Epithelial cell of prostate (primary cell): Measurements from ENCODE around the gene CD93.

Experiments used
- DNase-seq: peaks from one replicate; pipeline ENCODE4 v3.0.0-alpha.2; 2011; ENCODE audit warnings: low read depth, low spot score
- H3K27ac ChIP-seq: fragments of 450-650 bp; 2 replicates; pipeline ENCODE4 v1.5.1; 2017; ENCODE audit warnings: mild to moderate bottlenecking

Gene CD93

DNA sequence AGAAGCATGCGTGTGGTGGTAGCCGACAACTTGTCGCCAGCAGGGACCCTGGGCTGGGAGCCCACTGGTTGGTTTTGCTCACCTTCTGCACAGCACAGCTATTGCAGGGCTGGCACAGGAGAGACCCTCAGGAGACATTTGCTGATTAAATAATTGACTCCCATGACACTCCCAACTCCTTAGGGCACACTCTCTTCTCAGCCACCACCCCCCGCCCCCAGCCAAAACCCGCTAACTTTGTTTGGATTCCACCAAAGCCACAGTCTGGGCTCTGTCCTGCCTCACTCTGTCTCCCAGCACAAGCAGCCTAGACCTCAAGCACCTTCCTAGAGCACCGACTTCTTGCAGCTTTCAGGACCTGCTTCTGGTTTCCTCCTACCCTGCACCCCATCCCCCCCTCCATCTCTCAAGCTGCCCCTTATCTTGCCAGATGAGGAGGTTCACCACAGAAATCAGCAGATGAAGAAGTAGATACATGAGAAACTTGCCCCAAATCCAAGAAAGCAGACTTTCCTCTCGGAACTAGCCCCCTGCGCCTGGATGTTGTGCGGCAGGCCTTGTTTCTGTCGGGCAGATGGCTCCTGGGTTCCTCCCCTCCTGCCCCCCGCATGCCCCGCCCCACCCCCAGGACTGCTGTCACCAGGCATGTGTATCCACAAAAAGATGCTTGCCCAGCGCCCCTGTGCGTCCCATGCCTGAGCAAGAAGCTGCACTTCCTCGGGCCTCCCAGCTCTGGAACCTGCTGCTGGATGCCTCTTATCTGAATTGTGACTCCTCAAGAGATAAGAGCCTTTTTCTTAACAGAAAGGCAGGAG lies 35.0 kb upstream of the CD93 start:
- DNase-seq: no peak
- no peak overlapping the region for H3K27ac ChIP-seq

DNA sequence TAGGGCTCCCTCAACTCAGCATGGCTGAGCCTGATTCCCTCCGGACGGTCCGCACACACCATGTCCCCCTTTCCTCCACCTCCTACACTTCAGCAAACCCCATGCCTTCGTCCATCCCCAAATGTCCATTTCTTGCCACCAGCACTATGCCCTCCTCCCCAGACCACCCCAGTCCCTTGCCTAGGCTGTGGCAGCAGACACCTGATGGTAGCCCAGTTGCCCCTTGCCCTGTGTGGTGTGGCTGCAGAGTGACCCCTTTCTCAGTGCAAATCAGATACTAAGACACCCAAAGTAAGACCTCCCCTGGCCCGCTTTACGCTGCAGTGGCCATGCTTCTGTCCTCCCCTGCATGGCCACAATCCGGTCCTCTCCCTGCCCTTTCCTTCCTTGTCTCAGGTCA lies 34.1 kb upstream of the CD93 start:
- H3K27ac ChIP-seq: no peak overlapping the region
- DNase-seq: no peak

DNA sequence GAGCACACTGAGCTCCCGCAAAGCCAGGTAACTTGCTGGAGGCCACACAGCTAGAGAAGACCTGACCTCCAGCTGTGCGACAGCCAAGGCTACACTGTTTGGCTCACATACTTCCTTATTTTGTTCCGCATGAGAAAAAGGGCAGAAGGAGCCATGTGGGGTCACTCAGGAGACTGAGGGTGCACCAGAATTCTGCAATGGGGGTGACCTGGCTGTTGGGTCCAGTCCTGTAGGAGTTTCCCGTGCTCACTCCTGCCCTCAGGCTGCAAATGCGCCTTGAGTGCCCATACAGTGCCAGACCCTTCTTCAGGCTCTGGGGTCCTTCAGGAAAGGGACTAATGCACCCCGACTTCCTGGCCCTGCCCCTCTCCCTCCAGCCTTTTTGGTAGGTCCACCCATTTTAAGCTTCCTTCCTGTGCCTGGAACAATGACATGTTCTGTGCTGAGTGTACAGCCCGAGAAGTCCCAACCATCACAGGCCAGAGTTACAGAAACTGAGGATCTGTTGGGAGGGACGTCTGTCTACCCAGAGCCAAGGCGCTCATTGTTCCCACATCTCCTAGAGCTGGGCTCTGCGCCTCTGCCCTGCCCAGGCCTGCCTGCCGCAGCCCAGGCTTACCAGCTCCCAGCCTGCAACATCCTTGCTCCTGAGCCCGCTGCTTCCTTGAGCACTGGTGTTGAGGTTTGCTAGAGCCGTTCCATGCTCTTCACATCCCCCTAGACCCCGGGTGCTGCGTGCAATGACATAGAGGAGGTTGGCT lies 33.5 kb upstream of the CD93 start:
- no peak for DNase-seq

DNA sequence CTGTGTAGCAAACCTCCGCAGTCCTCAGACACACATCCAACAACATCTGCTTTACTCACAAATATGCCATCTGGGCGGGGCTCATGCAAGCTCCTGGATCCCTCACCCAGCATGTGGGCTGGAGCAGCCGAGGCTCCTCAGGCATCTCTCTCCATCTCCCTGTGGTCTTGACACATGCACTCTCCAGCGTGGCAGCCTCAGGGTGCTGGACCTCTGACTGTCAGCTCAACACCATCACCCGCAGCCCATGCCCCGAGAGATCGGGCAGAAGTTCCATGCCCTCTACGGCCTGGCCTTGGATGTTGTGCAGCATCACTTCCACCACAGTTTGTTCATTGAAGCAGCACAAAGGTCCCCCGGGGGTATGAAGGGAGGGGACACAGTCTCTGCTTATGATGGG lies 32.6 kb upstream of the CD93 start:
- DNase-seq: no peak
- no peak overlapping the region for H3K27ac ChIP-seq

More for the DNA sequence above, 33.5 kb upstream of the CD93 start:
- H3K27ac ChIP-seq: no peak overlapping the region

DNA sequence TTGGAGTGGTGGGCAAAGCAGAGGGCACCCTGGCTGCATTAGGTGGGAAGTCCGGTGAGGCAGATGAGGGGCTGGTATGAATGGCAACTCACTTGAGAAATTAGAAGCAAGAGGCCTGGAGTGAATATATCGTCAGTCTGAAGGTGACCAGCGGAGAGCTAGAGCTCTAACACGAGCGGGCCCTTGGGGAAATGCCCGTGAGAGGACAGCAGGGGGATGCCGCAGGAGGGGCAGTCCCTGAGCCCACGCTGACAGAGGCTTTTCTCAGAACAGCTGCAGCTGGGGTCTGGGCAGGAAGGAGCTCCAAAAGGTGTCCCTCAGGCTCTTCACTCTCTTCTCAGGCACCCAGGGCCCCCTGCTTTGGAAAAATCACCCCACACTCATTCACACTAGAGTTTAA lies 32.0 kb upstream of the CD93 start:
- H3K27ac ChIP-seq: no peak overlapping the region
- DNase-seq: no peak

DNA sequence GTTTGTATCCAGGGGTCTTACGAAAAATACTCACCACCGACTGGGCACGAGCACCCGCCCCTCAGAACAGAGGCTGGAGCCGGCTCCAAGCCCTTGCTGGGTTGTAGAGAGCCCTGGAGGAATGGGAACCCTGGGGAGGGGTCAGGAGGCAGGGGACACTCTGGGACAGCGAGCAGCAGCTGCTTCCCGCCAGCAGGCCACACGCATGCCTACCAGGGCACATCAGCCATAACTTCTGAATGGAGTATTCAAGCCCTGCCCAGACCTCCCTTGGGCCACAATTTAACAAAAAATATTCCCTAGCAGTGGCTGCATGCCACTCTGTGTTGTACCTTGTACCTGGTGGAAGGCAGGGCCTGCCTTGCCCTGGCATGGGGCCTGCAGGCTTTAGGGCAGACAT lies 31.6 kb upstream of the CD93 start:
- H3K27ac ChIP-seq: no peak overlapping the region
- DNase-seq: no peak

DNA sequence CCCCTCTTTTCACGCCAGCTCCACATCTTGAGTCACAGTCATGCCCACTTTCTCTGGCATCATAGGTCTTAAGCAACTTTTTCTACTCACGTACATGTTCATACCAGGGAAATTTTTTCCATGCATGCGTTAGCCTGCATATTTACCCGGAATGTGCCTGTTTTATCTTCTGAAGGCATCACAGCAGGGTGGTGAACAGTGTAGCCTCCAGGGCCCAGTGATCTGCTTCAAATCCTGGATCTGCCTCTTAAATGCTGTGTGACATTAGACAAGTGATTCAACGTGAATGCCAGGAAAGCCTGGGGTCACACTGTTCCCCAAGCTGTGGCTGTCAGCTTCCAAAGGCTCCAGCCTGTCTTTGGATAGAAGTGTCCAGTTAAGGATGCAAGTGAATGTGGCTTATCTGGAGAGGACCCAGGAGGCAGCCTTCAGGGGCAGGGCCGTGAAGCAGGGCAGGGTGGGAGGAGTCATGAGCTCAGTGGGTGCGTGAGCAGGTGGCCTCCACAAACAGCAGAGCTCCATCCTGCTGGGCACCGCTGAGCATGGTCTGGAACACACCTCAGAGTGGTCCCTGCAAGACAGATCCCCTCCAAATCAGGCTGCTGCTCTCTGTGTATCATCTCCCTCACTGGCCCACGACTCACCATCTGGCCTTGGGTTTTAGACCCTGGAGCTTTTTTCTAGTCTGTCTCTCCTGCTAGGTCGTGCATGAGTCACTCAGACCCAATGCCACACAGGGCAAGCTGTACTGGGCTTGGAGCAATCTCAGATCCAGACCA lies 30.4 kb upstream of the CD93 start:
- H3K27ac ChIP-seq: peak overlapping the region; percentile 25
- peak; percentile 51 for DNase-seq

DNA sequence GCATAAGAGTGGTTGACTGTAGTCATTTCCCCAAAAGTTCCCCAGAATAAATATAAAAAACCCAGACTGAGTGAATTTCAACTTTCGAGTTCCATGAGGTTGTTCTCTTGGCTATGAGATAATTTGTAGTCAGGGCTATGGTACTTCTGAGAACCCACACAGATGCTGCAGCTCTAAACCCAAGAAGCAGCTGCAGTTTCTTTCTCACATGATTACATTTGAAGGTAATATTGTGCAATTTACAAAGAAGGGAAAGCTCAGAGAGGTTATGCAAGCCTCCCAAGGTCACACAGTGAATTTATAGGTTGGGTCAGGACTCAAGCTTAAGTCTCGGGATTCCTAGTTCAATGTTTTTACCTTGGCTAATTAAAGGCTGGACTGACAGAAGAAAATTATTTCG lies 29.7 kb upstream of the CD93 start:
- DNase-seq: no peak
- H3K27ac ChIP-seq: peak overlapping the region; percentile 25

DNA sequence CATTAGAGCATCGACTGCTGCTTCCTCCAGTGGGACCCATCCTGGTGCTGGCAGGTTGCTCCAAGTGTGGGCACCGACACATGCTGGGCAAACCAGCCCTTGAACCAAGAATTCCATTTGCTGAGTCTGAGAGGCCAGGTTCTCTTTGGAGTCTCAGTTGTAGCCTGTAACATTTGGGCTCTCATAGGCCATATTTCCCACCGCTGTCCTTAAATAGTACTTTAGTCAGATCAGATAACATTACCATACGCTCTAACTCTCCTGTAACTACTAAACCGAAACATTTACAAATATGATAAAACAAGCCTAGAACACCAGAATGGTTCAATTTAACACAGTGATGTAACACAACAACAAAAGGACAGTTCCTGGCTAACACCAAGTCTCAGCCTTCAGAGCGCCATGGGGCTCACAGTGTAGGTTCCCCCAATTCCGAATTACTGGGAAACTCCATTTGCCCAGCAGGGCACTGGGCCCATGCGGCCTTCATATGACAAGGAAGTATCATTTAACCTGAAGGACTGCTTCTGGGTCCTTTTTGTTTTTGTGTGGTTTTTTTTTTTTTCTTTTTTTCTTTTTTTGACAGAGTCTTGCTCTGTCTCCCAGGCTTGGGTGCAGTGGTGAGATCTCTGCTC lies 28.4 kb upstream of the CD93 start:
- no peak overlapping the region for H3K27ac ChIP-seq
- DNase-seq: no peak

DNA sequence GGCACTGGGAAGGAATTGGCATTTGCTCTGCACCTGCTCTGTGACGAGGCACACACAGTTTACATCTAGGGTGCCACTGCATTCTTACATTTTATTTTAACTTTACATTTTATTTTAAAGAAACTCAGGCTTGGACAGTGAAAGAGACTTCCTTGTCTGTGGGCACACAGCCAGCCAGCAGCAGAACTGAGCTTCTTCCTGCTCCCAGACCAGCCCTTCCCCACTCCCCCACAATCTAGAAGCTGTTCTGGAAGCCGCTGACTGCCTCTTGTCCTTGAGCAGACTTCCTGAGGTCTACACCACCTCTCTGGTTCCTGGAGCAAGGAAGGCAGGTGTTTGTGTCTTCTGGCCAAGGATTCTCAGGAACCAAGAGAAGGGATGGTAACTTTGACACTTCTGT lies 27.9 kb upstream of the CD93 start:
- no peak overlapping the region for H3K27ac ChIP-seq
- no peak for DNase-seq

DNA sequence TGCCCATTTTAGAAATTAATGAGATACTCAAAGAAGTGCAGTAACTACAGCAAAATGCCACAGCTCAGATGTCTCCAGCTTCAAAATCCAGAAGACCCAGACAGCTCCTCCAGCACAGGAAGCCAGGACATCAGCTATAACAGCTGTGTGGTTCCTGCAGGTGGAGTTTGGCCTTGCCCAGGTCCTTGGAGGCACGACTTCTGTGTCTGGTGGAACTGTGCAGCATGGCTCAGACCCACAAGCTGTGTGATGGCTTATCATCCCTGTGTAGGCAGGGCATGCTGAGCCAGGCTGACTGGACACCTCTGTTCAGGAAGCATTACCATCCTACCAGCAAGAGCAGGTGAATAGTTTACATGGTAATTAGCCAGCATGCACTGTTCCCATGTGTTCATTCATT lies 26.5 kb upstream of the CD93 start:
- no peak for DNase-seq
- no peak overlapping the region for H3K27ac ChIP-seq

DNA sequence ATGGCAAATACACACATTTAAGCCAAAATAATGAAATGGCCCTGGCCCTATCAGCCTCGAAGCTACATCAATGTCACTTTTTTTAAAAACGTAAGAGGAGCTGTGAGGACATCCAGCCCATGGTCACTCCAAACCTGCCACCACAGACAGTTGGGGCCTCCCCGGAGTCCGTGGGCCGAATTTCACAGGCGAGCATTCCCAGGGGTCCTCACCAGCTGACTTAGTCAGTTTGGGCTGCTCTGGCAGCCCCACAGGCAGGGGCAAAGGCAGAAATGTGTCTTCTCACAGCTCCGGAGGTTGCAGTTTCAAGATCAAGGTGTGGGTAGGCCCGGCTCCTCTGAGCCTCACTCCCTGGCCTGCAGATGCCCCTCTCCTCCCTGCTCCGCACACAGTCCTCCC lies 25.8 kb upstream of the CD93 start:
- no peak for DNase-seq

DNA sequence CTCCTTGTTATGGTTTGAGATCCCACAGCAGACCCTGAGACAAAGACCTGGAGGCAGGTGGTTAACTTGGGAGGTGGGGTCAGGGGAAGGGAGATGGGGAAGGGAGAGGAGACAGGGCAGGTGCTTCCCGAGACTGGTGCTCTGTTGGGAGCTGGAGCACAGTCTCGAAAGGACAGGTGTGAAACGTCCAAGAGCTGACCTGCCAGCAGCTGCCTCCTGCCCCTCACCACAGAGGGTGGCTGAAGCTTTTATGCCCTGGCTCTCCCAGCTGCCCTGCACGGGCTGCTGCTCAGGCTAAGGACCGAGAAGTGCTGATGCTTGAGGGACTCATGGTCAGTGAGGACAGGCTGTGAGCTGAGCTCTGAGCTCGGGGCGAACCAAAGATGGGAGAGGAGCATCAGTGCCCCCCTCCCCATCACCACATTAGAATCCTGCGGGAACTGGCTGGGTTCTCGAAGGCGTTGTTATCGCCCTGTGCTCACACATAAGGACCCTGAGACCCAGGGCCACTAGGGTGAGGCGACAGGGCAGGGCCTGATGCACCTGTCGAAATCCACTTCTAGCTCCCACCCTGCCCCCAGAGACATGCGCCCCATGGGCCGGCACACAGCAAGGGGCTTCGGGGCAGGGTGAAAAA lies 25.3 kb upstream of the CD93 start:
- H3K27ac ChIP-seq: no peak overlapping the region
- DNase-seq: no peak

More for the DNA sequence above, 25.8 kb upstream of the CD93 start:
- no peak overlapping the region for H3K27ac ChIP-seq

DNA sequence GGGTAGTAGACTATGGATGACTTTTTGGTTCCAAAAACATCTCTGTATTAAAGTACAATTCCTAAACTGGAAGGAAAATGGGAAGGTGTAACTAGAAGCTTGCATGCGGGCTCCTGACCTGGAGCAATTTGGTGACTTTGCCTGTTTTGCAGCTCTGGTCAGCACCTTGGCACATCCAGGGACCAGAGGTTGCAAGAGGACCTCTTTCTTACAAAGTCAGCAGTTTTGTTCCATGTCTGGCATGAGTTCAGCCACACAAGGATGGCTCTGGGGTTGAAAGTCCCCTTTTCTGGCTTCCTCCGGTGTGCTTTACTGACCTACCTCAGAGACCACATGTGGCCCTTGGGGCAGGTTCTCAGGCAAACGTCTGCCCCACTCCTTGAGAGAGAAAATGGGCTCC lies 22.7 kb upstream of the CD93 start:
- no peak for DNase-seq
- H3K27ac ChIP-seq: no peak overlapping the region

DNA sequence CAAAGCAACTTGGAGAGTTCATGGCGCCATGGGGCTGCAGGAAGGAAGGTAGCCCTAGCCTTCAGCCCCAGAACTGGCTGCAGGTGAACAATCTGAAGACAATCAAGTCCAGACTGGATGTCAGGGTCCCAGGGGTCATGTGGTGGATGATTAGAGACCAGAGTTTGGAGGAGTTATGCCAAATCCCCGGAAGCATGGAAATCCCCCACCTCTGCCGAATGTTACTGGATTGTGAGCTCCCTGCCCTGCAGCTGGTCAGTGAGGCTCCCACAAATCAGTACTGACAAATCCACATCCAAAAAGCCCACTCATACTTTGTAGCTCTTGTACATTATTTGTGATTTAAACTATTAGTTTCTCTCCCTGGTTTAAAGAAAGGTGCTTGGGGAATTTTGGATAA lies 21.3 kb upstream of the CD93 start:
- H3K27ac ChIP-seq: no peak overlapping the region
- no peak for DNase-seq

DNA sequence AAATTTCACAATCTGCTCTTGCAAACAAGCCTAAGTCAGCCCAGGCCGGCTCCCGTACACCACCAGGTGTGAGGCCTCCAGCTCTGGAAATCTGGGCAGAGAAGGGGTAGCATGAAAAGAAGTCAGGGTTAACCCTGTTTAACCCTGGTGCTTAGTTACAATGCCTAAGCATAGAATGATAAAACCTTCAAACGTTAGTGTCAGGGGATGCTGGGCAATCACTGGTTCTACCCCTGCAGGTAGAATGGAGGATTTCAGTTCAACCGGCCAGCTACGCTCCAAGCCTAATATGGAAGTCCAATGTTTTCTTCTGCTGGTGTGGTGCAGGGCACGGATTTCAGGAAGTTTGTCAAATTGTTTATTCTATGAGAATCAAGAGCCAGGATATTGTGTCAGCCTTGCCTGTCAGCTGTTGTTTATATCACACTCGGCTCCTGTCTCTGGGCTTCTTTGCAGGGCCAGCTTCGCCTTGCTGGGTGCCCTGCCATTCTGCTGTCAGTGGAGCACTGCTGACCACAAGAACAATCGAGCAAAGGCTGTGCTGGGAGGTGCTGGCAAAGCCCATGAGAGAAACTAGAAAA lies 20.2 kb upstream of the CD93 start:
- no peak for DNase-seq
- H3K27ac ChIP-seq: no peak overlapping the region

DNA sequence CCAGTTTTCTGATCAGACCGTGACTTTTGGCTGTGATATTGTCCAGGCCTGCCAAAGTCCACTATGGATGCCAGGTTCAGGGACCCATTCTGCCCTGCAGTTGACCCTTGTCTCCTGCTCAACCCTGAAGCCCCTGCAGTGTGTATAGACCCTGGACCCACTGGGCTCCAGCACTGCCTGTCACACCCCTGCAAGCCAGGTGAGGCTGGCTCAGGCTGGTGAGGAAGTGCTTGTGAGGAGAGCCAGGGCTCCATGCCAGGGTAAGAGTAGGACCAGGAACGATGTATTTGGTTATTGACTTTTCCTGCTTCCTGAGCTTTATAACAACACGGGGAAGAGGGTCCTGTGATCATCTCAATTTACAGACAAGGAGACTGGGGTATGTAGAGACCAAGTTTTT lies 19.1 kb upstream of the CD93 start:
- H3K27ac ChIP-seq: no peak overlapping the region
- DNase-seq: no peak

DNA sequence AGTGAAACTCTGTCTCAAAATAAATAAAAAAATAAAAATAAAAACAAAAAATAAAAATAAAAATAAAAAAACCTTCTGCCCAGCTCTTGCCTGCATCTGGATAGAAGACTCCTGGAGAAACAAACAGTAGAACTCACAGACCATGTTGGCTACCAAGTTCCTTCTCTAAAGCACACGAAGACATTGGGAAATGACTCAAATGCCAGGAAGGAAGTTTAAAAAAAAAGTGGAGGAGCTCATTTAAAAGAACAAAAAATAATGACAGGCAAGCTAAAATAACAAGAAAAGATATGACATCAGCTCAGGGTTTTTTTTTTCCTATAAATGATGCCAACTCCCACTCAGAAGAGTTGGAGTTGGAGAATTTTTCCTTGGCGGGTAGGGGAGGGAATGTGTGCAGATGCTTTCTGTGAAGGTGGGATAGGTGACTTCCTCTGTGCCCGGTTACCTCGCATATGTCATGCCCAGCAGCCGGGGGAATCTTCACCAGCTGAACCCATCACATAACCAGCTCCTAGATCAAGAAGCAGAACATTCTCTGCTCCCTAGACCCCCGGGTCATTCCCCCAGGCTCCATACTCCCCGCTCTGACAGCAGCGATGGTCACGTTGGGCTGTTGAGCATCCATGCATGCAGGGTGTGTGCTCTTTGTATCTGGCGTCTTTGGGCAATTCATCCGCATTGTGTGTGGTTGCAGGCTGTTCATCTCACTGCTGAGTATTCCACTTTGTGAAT lies 17.3 kb upstream of the CD93 start:
- H3K27ac ChIP-seq: no peak overlapping the region
- no peak for DNase-seq
